ENCODE data around the gene TLE6.
"Not testable (repeated sequence)": the region's sequence is repeated elsewhere in the genome, so short reads cannot be mapped to it uniquely, and the experiment has no call there.

Gene TLE6

DNA sequence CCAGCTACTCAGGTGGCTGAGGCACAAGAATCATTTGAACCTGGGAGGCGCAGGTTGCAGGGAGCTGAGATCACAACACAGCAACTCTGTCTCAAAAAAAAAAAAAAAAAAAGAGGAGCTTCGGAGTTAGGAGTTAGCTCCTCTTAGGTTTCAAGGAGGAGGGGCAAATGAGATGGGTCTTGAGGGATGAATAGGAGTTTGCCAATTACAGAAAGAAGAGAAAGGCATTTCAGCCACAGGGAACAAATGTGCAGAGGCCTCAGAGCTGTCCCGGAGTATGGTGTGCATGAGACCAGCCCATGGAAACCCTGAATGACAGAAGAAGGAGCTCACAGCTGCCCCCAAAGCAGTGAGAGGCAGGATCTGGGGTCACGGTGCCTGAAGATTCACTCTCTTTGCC lies 27.2 kb downstream of the TLE6 start:
- DNase-seq (ENCODE audit: low read depth): no peak

DNA sequence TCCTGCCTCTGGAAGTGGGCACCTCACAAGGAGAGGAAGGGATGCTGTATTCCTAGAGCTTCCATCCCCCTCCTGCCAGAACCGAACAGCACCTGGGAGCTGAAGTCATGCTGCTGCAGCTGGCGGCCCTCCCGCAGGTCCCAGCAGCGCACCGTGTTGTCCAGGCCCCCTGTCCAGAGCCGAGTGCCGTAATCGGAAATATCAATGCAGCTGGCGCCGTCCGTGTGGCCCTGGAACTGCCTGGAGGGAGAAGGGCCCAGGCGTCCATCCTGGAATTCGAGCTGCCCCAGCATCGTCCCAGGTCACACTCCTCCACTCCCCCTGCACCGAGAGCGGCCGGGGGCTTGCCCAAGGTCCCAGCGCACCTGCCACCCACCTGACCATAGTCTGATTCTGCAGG lies 28.0 kb downstream of the TLE6 start:
- no peak for DNase-seq (ENCODE audit: low read depth)

GRCh38 chr19:3006075-3006767 lies 28.9 kb downstream of the TLE6 start:
- no peak for DNase-seq (ENCODE audit: low read depth)

DNA sequence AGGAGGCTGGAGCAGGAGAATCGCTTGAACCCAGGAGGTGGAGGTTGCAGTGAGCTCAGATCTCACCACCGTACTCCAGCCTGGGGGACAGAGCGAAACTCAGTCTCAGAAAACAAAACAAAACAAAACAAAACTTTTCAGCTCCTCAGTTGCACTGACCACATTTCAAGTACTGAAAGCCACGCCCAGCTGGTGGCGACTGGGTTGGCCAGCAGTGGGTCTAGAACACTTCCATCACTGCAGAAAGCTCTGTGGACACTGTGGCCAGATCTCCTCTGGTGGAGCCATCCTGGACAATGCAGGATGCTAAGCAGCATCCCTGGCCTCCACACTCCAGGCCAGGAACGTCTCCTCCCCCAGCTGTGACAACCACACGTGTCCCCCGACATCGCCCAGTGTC lies 30.6 kb downstream of the TLE6 start:
- no peak for DNase-seq (ENCODE audit: low read depth)

- no peak for DNase-seq (ENCODE audit: low read depth)
Measured at GRCh38 chr19:3008994-3009393, 31.6 kb downstream of the TLE6 start.

- DNase-seq (ENCODE audit: low read depth): no peak
Measured at GRCh38 chr19:3010871-3011270, 33.5 kb downstream of the TLE6 start.

DNA sequence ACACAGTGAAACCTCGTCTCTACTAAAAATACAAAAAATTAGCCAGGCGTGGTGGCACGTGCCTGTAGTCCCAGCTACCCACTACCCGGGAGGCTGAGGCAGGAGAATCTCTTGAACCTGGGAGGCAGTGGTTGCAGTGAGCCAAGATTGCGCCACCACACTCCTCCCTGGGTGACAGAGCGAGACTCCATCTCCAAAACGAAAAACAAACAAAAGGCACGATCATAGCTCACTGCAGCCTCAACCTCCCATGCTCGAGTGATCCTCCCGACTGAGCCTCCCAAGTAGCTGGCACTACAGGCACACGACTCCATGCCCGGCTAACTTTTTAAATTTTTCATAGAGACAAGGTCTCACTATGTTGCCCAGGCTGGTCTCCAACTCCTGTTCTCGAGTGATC lies 34.7 kb downstream of the TLE6 start:
- DNase-seq (ENCODE audit: low read depth): not testable (repeated sequence)

DNA sequence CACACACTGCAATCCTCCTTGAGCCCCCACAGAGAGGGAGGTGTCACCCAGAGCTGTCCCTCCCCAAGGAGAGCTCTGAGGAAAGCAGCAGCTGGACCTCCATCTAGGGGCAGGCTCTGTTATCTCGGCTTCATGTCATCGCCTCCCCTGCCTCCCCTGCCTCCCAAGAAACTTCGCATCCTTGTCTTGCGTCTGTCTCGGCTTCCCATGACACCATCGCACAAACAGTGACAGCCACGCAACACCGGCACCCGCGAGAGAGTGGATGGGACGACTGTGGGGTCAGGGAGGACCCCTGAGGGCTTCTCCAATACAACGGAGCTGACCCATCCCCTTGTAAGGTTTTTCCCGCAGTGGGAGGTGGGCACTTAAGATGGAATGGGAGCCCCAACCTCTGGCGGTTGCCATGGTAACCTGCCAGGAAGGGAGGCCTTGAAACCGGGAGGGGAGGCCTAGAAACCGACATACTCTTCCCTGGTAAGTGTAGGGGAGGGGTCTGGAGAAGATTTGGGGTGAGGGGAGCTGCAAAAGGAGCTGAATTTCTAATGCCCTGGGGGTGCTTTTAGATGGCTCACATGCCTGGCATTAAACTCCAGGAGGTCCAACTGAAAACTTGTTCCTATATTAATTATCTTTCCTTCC lies 35.4 kb downstream of the TLE6 start:
- no peak for DNase-seq (ENCODE audit: low read depth)

DNA sequence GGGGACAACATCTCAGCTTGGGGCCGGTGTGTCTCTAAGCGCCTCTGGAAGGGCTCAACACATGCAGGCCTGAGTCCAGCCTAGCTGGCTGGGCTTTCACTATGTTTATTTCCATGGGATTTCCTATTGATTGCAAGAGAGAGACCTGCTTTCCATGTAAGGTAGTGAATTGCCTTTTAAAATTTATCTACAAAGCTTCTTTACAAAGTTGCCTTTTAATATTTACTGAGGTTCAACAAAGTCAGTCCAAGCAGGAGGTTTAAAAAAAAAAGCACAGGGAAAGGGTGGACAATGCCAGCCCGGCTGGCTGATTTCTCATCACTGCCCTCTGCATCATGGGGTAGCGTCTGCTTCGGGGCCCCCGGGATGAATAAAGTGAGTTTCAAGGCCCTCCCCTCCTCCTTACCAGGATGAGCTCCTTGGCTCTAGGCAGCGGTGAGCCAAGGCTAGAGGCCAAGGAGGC lies 35.9 kb downstream of the TLE6 start:
- no peak for DNase-seq (ENCODE audit: low read depth)

GRCh38 chr19:3014135-3014534 lies 36.8 kb downstream of the TLE6 start:
- no peak for DNase-seq (ENCODE audit: low read depth)

DNA sequence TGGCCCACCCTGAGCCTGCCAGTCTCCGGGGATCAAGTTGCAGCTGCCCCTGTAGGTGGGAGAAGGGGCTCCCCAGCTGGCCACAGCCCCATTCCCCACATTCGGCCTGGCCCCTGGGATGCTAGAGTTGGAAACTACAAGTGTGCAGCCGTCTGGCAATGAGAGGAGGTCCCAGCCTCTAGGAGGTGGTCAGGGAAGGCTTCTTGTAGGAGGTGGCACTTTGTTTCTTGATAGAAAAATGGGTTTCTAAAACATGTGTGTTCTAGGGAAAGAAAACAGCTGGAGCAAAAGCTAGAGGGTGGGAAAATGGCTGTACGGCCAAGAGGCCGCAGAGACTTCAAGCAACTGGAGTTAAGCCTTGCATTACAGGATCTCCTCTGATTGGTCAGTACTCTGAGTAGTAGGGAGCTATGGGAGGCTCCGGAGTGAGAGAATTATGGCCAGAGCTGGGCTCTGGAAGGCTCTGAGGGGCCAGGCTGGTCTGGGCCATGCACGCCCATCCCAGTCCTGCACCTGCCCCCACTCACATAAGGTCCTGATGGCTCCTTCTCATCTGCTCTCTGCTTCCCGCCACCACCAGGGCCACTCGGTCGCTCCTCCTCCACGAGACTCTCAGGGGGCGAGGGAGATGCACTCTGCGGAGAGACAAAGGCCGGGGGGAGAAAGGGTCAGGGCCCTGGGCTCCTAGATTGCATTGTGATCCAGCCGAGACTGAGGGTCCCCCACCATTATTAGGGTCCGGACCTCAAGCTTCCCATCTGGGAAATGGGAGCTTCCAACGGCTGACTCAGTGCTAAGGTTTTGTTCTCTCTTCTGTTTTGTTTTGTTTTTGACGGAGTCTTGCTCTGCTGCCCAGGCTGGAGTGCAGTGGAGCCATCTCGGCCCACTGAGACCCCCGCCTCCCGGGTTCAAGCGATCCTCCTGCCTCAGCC lies 38.0 kb downstream of the TLE6 start:
- DNase-seq (ENCODE audit: low read depth): no peak

GRCh38 chr19:3017923-3018322 lies 40.6 kb downstream of the TLE6 start:
- DNase-seq (ENCODE audit: low read depth): no peak

DNA sequence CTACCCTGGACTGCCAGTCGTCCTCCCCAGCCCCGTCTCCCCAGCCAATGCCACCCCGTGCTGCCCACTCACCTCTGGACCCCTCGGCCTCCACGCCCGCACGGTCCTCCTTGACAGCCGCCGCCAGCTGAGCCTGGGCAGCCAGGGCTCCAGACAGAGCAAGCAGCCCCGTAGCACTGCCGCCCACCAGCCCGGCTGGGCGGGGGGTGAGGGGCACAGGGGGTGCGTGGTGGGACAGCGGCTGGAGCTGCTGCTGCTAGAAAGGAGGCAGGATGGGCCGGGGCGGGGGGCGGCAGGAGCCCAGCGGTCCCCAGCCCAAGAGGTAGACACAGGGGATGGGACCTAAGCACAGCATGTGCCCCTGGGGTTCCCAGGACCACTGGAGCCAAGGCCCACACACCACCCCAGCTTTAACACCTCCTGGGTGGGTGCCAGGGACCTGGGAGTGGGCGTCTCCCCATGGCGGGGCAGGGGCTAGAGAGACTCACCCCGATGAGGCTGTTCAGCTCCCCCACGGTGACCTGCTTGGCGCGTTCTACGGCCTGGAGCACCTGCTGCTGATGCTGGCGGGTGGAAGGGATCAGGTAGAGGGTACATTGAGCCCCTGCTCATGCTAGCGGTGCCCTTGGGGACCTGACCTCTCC lies 42.0 kb downstream of the TLE6 start:
- DNase-seq (ENCODE audit: low read depth): no peak

DNA sequence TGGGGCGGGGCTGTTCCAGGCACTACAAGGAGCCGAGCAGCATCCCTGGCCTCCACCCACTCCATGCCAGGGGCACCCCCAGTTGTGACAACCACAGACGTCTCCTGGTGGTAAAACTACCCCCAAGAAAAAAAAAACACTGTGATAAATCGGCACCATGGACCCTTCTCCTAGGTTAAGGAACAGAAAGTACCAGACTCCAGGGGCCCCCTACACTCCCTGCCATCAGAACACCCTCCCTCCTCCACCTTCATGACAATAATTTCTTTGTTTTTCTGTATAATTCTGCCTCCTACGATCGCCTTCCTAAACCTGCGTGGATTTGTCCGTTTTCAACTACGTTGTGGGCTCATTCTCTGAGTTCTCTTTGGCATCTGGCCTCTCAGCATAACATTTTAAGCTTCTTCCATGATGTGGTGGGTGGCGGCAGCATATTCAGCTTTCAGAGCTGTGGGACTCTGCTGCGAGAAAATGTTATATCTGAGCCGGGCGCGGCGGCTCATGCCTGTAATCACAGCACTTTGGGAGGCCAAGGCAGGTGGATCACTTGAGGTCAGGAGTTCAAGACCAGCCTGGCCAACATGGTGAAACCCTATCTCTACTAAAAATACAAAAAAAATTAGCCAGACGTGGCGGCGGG lies 43.1 kb downstream of the TLE6 start:
- DNase-seq (ENCODE audit: low read depth): no peak

GRCh38 chr19:3024509-3024869 lies 47.1 kb downstream of the TLE6 start:
- DNase-seq (ENCODE audit: low read depth): no peak

GRCh38 chr19:3024870-3025548 lies 47.6 kb downstream of the TLE6 start:
- DNase-seq (ENCODE audit: low read depth): no peak

DNA sequence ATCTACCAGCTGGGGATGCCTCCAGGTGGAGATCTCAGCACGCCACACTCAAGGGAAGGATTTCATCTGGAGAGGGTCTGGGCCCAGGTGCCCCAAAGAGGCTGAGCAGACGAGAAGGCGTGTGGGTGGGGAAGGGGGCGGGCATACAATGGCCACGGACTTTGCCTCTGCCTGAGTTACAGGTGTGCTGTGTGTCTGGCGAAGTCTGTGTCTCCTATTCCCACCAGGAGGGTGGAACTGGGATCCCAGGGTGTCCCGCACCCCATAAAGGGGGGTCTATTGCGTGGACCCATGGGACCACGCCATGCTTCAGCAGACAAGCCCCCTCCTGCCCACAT lies 48.2 kb downstream of the TLE6 start:
- no peak for DNase-seq (ENCODE audit: low read depth)

GRCh38 chr19:3026768-3027167 lies 49.4 kb downstream of the TLE6 start:
- DNase-seq (ENCODE audit: low read depth): no peak

DNA sequence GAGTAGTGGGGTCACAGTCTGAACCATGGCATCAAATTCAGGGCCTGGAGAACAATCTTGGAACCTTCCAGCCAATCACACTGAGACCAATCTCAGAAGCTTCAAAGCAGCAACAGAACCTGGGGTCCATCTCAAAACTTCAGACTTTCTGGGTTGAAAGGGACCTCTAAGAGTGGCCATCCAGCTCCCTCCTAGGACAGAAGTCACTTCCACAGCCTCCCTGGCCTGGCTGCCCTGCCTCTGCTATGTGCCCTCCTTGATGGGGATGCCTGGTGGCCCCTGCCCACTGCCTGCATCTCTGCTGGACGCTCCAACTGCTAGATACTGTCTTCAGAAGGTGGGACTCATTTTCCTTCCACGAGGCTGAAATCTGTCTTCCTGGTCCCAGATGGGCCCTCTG lies 49.9 kb downstream of the TLE6 start:
- no peak for DNase-seq (ENCODE audit: low read depth)

DNA sequence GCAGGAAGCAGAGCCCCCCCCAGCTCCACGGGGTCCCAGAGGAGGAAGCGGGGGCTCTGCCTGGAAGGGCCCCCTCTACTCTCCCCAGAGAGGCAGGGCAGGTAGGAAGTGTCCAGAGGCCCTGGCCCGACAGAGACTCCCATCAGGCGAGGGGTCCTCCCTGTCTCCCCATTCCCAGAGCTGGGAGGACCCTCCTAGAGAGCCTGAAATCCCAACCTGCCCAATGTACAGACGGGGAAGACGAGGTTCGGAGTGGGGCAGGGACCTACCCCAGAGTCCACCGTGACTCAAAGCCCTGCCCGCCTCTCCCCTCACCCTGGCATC lies 50.6 kb downstream of the TLE6 start:
- DNase-seq (ENCODE audit: low read depth): no peak

DNA sequence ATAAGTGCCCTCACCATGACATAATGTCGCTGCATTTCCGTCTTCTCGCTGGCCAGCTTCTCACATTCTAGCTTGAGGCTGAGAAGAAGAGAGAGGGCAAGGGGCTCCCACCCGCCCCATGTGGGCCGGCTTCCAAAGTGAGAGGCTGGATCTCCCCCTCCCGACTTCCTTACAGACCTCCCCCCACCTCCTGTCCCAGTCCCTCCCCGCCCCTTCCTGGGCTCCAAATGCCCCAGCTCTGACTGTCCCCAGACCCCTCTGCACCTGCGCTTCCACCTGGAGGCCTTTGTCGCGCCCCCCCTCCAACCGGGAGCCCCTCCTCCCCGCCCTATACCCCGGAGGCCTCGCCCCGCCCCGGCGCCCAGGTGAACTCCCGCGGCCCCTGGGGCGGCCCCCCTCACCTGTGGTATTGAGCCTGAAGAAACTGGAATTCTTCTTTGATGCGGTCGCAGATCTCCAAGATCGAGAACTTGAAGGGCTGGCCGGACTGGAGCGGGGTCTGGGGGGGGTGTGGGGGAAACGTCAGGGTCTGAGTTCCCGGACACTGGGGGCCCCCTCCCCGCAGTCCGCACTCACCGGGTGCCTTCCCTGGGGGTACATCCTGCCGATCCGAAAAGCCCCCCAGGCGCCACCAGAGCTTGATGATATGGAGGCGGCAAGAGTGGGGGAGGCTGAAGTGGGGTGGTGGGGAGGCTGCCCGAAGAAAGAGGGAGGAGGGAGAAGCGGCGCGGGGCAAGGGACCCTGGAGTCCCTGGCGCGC lies 51.1 kb downstream of the TLE6 start:
- no peak for DNase-seq (ENCODE audit: low read depth)

Measured in stimulated activated CD8-positive, alpha-beta memory T cell treated with anti-CD3 and anti-CD28 coated beads, Interleukin-12 subunit alpha, Interleukin-12 subunit beta, amount 100 ng/mL, for 1 hour (primary cell).